Endothelial cell of coronary artery (primary cell): ENCODE measurements around the gene ACTR1B. TPM values are rescaled to one million over a fixed set of nuclear protein-coding genes. Genes with fewer than 3 reads are reported as not detected.

Source experiments
- total RNA-seq: library from RNA; depleted of rRNA; stranded (reverse); fragments of >200 nt; gene quantifications from 2 replicates; pipeline ENCODE4 v1.2.3, GENCODE V29; 2014

ACTR1B gene
- 54.3 and 84.3 TPM in 2 replicates for total RNA-seq

DNA sequence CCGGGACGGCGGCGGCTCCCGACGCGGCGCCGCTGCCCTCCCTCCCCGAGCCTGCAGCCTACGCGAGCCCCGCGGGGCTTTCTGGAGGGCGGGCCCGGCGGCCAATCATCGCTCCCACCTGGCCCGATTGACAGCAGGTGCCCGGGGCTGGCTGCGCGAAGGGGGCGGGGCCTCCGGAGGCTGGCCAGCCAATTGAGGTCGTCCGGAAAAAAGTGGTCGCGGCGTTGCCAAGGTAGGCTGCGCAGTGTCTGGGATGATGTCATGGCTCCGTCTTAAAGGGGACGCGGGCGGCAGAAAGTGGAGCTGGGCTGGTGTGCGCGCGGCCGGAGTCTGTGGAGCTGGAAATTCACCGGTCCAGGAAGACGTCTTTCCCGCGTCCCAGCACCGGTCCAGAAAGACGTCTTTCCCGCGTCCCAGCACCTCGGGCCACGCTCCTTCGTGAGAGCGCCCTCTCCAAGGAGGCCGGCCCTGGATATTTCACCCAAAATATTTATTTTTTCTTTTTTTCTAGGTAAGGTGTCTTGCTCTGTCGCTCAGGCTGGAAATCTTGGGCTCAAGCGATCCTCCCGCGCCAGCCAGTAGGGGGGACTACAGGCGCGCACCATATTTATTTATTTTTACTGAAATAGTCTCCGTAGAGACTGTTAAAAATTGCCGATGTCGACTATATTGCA lies at the start of gene ACTR1B:
TSS of gene ACTR1B (minus strand) at position 83 of the 674 bp plus-strand sequence. CDS start 154 bp downstream, outside the sequence.

DNA sequence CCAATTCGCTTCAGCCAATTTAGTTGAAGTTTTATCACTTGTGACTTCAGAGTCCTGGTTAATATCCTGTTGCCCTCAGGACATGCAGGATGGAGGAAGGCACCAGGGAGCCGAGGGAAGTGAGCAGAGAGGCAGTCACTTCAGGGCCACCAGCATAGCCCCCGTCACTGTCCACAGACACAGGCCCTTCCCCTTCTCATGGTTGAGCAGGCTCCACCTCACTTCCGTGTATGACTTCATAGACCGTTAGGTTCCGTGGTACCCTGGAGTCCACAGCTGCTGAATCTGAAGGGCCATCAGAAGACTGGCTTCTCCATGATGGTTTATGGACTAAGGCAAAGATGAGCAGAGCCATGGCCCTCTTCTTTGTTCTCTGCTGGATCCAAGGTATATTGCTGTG lies 5.6 kb upstream of the ACTR1B start, which contains the start of gene C2orf92:
TSS of gene C2orf92 (plus strand) at position 266 of the 400 bp plus-strand sequence. CDS start at position 342, 76 bp downstream.

DNA sequence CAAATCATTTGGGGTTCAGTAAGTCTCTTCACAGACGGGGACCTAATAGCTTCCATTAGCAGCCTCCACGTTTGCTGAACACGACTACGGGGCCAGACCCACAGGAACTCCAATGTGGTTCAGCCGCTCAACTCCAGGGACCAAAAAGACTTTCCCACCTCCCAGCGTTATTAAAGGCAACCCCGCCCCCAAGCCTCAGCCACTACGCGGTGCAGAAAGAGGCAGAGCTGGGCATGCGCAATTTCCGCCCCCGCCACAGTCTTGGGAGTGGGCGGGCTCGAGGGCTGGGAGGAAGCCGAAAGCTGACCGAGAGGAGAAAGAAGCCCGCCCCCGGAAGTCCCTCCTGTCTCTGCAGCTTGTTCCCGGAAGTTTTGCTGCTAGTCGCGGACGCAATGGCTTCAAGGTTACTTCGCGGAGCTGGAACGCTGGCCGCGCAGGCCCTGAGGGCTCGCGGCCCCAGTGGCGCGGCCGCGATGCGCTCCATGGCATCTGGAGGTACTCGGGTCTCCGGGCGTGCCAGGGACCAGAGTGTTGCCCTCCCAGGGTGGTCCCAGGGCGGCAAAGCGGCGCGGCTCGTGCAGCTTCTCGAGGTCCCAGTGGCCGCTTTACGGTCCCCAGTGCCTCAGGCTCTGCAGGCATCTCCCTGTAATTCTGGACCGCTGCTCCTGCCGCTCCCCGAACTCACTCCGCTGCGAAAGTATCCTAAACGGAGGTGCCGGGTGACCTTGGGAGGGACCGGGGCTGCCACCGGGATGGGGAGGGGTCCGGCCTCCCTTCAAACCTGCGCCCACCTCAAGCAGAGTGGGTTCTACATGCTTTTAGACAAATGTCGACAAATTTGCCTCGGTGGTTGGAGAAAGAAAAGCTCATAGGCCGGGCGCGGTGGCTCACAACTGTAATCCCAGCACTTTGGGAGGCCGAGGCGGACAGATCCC lies 17.9 kb downstream of the ACTR1B start, which contains the start of gene COX5B:
TSS of gene COX5B (plus strand) at position 368 of the 935 bp plus-strand sequence. CDS start at position 393, 25 bp downstream.

Other genes with a start within 250 kb of the ACTR1B start
- 34.2 and 37.2 TPM in 2 replicates for gene ANKRD36B, start 74.2 kb downstream of the ACTR1B start, total RNA-seq
- 363 and 382 TPM in 2 replicates for gene COX5B, start 18.0 kb downstream of the ACTR1B start, total RNA-seq
- gene C2orf92, start 5.7 kb upstream of the ACTR1B start, total RNA-seq = 0.72 and 1.2 TPM in 2 replicates
- not detected in 2 replicates for gene ZAP70, start 49.5 kb upstream of the ACTR1B start, total RNA-seq